Activated CD8-positive, alpha-beta memory T cell treated with anti-CD3 and anti-CD28 coated beads, Interleukin-2, amount 50 U/mL, for 24 hours (primary cell): Measurements from ENCODE around the gene MRM2.

Experiments
- DNase-seq: peaks from one replicate; pipeline ENCODE4 v3.0.0-alpha.2; 2020; ENCODE audit errors: extremely low read depth

MRM2 gene

DNA sequence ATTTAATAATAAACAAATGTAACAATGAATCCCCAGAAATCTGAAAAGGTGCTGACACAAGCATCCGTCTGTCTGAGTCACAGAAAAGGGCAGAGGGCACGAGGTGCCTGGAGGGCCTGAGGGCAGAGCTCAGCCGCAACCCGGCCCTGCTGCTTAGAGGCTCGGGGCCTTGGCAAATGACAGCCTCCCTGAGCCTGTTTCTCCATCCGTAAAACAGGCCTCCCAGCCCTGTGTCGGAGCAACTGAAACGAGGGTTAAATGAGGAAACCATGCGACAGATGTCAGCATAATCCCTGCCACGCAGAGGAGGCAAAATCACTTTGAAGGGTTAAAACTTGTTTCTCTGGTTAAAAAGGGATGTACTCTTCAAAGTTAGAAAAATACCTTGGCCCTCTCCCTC is 24.9 kb upstream of the MRM2 start:
- no peak for DNase-seq

DNA sequence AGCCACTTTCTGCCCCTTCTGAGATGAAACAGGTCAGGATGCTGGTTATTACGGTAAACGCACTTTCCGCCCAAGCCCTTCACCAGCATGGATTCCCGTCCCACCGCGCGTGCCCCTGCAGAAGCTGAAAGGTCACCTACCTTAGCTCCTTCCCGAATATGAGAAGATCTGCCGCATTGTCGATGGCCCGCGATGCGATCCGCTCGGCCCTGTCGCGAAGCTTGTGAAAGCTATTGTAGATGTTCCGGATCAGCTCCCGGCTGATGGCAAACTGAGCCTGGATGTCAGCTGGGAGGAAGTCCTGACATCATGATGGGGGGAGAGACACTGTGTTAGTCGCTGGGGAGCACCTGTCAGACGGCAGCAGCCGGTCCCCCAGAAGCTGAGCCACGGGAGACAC is 22.2 kb upstream of the MRM2 start:
- DNase-seq, result no peak

DNA sequence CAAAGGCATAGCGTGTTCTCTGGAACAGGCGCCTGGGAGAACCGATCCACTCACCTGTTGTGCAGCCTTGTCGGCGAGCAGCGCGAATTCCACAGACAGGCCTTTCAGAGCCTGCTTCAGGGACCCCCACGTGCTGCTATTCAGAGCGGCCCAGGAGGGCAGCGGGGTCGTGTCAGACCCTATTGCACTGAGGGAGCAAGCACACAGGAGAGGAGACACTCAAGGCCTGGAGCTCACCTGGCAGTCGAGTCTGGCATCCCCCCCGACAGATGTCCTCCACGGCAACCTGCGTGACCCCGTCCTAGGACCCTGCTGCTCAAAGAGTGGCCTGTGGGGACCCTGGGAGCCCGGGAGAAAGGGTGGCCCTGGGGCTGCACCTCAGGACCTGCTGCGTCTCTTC is 21.2 kb upstream of the MRM2 start:
- DNase-seq, result no peak

DNA sequence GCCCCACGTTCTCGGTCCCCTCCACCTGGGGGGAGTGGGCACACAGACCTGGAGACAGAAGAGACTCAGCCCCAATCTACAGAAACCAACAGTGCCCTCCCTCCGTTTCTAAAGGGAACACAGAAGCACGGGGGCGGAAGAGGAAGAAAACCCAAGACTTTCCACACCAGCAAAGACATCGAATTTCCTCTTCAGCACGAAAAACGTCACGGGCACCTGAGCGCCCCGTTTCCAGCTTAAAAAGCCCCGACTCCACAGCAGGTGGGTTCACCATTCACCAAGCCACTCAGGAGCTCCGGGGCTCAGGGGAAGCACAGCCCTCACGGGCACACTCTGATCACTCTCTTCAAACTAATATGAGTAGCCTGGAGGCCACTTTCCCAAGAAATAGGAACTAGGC is 19.6 kb upstream of the MRM2 start:
- no peak for DNase-seq

DNA sequence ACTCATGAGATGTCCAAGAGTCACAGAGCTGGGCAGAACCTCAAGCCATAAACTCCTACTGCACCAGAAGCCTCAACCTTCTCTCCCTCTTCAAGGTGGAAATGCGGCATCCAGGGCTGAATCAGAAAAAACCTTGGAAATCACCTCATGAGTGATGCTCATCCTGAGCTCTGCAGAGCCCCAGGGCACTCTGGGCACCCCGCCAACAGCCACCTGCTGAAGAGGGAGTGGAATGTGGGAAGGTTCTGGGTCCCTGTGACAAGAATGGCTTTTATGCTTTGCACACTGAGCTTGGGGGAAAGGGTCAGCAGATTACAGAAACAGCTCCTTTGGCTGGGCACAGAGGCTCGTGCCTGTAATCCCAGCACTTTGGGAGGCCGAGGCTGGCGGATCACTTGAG is 18.8 kb upstream of the MRM2 start:
- no peak for DNase-seq

- DNase-seq, result no peak
Observed at GRCh38 chr7:2259480-2259879, 17.5 kb upstream of the MRM2 start.

DNA sequence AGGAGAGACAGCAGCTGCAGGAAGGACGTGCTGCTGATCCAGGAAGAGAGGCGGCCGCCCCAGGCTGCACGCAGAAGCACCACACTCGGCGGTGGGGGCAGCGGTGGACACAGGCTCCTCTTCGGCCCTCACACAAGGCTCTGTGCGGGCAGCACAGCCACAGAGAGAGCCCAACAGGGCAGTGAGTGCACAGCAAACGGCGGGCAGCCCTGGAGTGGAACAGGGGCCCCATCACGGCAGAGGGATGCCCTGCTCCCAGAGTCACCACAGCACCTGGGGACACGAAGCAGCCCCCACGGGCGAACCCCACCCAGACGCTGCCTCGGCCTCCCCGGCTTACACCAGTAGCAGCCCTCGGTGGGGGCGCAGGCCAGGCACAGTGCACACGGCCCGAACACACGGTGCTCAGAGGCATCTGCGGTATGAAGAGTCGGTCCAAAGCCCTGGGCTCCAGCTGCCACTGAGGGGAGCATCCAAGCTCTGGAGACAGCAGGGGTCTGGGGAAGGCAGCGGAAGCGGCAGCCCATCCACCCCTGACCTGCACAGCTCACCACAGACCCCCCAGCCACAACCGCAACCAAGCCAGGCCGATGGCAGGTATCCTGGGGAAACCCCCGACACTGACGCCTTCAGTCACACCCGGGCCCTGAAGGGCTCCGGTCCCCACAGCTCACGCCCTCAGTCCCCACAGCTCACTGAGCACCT is 16.8 kb upstream of the MRM2 start:
- DNase-seq, result no peak

DNA sequence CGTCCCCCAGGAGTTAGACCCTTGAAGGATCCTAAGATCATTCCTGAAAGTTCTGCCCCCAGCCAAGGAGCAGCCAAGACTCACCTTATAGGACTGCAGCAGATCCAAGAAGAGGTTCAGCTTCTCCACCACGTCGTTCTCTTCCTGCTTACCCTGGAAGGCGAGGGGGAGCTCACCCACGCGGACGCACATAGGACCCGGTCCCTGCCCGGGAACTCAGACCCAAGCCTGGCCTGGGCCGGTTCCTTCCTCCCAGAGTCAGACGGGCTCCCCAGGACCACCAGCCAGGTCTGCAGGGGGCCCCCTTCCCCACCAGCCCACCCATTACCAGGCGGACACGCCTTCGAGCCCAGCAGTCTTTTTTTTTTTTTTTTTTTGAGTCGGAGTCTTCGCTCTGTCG is 15.6 kb upstream of the MRM2 start:
- no peak for DNase-seq

DNA sequence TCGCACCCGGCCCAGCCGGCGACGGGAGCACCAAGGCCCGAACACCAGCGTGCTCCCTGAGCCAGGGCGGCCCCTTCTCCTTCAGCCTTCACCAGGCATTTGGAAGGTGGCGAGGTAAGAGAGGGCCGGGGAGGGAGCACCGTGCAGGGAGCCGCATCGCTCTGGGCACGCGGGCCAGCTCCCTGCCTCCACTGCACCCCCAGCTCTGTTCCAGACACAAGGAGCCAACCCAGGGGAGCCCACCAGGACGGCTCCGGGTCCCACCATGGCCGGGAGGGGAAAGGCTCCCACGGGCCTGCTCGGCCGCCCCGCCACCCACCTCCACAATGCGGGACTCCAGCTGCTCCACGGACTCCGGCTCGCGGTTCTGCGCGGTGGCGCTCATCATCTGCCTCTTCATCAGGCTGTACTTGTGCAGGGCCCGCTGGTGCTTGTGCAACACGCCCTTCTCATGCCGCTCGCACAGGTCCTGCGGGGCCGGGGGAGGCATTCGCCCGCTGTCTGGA is 15.1 kb upstream of the MRM2 start:
- DNase-seq, result no peak

- no peak for DNase-seq
Observed at GRCh38 chr7:2256306-2257045, 14.5 kb upstream of the MRM2 start.

- no peak for DNase-seq
Observed at GRCh38 chr7:2255145-2256139, 13.4 kb upstream of the MRM2 start.

DNA sequence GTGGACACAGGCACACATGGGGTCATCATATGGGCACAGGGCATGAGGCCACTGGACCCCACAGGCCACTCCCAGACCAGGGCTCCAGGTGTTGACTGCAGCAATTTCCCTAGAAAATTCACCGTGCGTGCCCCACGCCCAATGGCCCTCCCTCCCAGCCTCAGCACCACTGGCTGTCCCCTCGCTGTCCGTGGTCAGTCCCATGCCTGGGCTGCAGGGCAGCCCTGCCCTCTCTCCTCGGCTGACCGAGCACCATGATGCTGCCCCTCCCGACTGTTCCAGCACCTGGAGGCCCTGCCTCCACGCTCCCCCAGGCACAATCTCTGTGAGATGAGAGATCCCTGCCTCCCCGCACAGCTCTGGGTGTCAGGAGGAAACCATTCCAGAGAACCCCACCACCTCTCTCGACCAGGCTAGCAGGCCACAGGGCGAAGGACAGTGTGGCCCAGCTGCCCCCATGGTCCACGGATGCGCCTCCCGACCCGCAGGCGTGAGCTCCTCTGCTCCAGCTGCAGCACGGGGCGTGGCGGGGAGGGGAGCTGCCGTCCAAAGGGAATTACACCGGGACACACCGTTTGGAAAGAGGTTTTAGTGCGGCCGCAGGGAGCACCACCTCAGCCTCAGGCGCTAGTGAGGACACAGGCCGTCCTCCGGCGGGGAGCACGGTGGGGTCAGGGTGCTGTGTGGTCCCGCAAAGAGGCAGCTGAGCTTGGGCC is 12.6 kb upstream of the MRM2 start:
- no peak for DNase-seq

DNA sequence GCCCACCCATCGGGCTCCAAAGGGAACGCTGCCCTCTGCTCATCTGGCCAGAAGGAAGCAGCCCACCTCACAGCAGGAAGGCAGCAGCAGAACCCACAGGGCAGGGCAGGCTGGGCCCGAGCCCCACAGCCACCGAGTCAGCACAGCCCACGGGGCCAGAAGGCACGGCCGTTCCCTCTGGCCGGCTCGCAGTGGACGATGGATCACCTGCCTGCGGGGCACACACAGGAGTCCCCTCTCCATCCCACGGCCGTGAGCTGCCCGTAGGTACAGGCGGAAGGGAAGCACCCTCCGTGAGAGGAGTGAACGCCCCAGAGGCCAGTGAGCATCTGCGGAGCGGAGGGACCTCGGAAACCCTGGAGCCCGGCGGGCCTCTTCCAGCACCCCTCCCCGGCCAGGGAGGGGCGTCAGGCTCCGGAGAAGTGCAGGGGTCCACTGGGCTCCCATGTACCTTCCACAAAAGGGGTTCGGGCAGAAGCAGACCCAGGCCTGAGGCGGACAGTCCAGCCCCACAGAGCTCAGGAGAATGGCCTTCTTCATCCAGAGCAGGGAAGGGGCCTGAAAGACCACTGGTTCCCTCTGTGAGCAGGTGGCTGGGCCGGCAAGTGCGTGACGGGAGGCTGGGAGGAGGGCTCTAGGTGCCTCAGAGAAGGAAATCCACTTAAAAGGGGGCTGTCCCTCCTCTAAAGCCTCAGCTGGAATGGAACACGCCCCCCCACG is 11.7 kb upstream of the MRM2 start:
- DNase-seq, result no peak

DNA sequence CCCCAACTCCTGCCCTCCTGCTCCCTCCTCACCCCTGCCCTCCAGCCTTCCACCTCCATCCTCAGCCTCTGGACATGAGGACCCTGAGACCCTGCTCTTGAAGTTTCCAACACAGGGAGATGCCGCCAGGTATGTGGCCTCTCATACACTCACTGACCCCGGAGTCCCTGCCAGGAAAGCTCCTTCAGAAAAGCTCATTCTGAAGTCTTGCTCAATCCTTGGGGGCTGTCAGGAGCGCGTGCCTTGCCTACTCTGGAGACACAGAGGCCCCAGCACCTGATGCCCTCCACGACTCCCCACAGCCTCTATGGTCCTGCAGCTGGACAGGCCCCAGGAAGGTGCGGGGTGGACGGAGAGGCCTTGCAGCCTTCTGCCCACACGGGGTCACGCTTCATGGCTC is 11.0 kb upstream of the MRM2 start:
- no peak for DNase-seq

DNA sequence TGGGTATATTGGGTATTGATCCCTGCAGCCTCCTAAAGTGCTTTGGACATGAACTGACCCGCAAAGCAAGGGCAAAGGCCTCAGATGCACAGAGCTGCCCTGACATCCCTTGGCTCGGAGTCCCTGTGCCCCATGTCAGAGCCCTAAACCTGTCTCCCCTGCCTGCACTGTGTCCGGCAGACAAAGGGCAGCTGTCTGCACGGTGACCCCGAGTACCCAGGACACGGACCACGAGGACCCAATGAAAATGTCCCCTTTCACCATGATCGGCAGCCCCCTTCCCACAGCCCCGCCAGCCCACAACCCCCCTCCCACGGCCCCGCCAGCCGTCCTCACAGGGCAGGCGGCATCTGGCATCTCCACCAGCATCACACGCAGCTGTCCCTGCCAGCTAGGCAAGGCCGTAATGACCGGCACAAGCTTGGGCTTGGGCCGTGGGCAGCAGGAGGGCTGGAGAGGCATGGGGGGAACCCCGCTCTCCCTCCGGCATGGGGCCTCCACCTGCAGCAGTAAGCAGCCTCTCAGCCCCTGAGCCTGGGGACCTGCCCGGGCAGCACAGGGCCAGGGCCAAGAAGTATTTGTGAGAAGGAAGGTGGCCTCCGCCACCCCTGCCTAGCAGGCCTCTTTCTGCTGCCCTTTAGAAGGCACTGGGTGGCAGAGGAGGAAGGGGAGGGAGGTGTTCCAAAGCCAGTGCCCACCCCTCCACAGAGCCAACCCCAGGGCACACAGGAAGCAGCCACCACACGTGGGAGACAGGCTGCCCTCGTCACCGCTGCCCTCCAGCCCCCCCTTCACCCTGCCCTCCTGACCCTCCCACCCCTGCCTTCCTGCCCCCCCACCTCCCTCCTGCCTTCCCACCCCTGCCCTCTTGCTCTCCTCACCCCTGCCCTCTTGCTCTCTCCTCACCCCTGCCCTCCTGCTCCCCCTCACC is 10.1 kb upstream of the MRM2 start:
- DNase-seq, result no peak

- DNase-seq, result no peak
Observed at GRCh38 chr7:2251381-2251780, 9.4 kb upstream of the MRM2 start.

GRCh38 chr7:2249744-2250323 is 7.8 kb upstream of the MRM2 start:
- no peak for DNase-seq

DNA sequence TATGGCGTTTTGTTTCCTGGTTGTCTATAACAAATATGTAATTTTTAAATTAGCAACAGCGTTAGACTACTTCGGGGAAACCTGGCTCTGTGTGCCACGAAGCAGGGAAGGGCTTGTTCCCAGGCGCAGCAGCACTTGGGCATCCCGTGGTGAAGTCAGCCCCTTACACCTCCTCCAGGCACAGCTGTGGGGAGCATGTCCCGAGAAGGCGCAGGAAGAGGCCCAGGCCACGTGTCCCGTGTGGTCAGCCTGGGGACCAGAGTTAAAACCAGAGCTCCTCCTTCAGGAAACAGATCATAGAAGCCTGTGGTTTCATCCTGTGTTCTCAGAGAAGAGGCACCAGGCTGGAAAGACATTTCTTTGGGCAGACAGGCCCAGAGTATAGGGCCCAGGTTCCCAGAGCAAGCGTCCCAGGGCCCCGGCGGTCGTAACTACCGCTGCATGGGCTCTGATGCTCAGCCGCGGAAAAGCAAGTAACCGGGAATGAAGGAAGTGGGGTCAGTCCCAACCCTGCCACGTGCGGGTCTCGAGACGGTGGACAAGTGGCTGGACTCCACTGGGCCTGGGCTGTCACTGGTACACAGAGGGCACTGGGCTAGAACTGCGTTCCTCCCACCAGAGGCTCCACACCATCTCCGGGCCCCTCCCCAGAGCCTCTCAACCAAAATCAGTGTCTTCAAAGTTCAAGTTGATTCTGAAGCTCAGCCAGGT is 7.1 kb upstream of the MRM2 start:
- DNase-seq, result no peak
